Neural cell (in vitro differentiated cells): ENCODE measurements around the gene ATN1.

ENCODE experiments used
- CTCF ChIP-seq: fragments of 450-650 bp; IDR thresholded peaks from 2 replicates; pipeline ENCODE4 v1.5.1; 2014; ENCODE audit warnings: antibody characterized with exemption, mild to moderate bottlenecking, moderate library complexity; ENCODE audit not compliant: poor library complexity, severe bottlenecking
- EP300 ChIP-seq: fragments of 450-650 bp; conservative IDR thresholded peaks from 2 replicates; pipeline ENCODE4 v1.6.1; 2014; ENCODE audit warnings: antibody characterized with exemption, mild to moderate bottlenecking, moderate library complexity; ENCODE audit not compliant: poor library complexity, severe bottlenecking
- EZH2 ChIP-seq: fragments of 200-600, 300-800 bp; shearing (Covaris generic), sonication (generic); IDR thresholded peaks from 2 replicates; pipeline ENCODE4 v1.6.1; 2014; ENCODE audit warnings: antibody characterized with exemption, low read length, borderline replicate concordance, mild to moderate bottlenecking; ENCODE audit not compliant: insufficient read depth, poor library complexity, severe bottlenecking
- MXI1 ChIP-seq: fragments of 450-650 bp; conservative IDR thresholded peaks from 2 replicates; pipeline ENCODE4 v1.6.1; 2014; ENCODE audit warnings: antibody characterized with exemption, mild to moderate bottlenecking; ENCODE audit not compliant: poor library complexity, severe bottlenecking
- POLR2AphosphoS5 ChIP-seq: IDR thresholded peaks from 2 replicates; pipeline ENCODE4 v1.6.1; 2012
- RAD21 ChIP-seq: fragments of 450-650 bp; conservative IDR thresholded peaks from 2 replicates; pipeline ENCODE4 v1.6.1; 2014; ENCODE audit warnings: antibody characterized with exemption, mild to moderate bottlenecking, moderate library complexity
- TAF1 ChIP-seq: IDR thresholded peaks from 2 replicates; pipeline ENCODE4 v1.6.1; 2012; ENCODE audit warnings: low read depth
- TF ChIP-seq, protein P1 (sequence below): IDR thresholded peaks from 2 replicates; pipeline ENCODE4 v1.6.1; 2012; ENCODE audit warnings: borderline replicate concordance

DNA sequence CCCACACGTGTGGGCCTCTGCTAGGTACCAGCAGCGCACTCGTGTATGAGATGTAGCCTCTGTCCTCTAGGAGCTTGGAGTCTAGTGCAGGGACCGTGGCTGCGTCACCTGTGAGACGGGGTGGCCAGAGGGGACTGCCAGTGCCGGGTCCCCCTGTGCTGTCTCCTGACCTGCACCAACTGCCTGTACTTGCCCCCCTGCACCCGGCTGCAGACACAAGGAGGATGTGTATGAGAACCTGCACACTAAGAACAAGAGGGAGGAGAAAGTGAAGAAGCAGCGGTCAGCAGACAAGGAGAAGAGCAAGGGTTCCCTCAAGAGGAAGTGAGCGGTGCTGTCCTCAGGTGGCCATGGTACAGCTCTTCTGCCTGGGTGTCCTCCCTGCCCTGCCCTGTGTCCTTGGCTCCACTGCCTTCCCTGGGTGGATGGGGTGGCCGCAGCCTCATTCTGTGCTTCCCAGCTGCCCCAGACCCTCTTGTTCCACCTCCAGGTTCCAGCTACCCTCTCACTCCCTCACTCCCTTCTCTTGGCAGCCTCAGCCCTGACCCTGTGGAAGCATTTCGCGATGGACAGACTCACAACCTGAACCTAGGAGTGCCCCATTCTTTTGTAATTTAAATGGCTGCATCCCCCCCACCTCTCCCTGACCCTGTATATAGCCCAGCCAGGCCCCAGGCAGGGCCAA lies 33.0 kb downstream of the ATN1 start:
- no peak for TF ChIP-seq CTCF
- no peak for TF ChIP-seq EZH2
- no peak for TF ChIP-seq POLR2AphosphoS5
- no peak for TF ChIP-seq RAD21
- TF ChIP-seq, protein P1, sequence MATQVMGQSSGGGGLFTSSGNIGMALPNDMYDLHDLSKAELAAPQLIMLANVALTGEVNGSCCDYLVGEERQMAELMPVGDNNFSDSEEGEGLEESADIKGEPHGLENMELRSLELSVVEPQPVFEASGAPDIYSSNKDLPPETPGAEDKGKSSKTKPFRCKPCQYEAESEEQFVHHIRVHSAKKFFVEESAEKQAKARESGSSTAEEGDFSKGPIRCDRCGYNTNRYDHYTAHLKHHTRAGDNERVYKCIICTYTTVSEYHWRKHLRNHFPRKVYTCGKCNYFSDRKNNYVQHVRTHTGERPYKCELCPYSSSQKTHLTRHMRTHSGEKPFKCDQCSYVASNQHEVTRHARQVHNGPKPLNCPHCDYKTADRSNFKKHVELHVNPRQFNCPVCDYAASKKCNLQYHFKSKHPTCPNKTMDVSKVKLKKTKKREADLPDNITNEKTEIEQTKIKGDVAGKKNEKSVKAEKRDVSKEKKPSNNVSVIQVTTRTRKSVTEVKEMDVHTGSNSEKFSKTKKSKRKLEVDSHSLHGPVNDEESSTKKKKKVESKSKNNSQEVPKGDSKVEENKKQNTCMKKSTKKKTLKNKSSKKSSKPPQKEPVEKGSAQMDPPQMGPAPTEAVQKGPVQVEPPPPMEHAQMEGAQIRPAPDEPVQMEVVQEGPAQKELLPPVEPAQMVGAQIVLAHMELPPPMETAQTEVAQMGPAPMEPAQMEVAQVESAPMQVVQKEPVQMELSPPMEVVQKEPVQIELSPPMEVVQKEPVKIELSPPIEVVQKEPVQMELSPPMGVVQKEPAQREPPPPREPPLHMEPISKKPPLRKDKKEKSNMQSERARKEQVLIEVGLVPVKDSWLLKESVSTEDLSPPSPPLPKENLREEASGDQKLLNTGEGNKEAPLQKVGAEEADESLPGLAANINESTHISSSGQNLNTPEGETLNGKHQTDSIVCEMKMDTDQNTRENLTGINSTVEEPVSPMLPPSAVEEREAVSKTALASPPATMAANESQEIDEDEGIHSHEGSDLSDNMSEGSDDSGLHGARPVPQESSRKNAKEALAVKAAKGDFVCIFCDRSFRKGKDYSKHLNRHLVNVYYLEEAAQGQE, result no peak
- TF ChIP-seq EP300, result no peak
- TF ChIP-seq TAF1, result no peak
- no peak for TF ChIP-seq MXI1
